ENCODE measurements around the gene CT47A7. TPM values are rescaled to one million over a fixed set of nuclear protein-coding genes. Genes with fewer than 3 reads are reported as not detected.
"Not testable (repeated sequence)": the region's sequence is repeated elsewhere in the genome, so short reads cannot be mapped to it uniquely, and the experiment has no call there.

Gene CT47A7
- not detected in 2 replicates for total RNA-seq (2014; rRNA removed; shearing (Covaris generic))

- DNase-seq (ENCODE audit: low spot score); in situ Hi-C loops (cut with HindIII; ENCODE audit: low sequenced_read_pairs): not testable (repeated sequence)
Observed at GRCh38 chrX:120956500-120956899, at the start of gene CT47A7. TSS of gene CT47A7 (minus strand) at chrX:120956600. CDS start at chrX:120956345, 255 bp downstream.

GRCh38 chrX:121000589-121000988 is 44.2 kb upstream of the CT47A7 start:
- in situ Hi-C loops (cut with HindIII; ENCODE audit: low sequenced_read_pairs), result no loop called here
- DNase-seq (ENCODE audit: low spot score), result no peak

DNA sequence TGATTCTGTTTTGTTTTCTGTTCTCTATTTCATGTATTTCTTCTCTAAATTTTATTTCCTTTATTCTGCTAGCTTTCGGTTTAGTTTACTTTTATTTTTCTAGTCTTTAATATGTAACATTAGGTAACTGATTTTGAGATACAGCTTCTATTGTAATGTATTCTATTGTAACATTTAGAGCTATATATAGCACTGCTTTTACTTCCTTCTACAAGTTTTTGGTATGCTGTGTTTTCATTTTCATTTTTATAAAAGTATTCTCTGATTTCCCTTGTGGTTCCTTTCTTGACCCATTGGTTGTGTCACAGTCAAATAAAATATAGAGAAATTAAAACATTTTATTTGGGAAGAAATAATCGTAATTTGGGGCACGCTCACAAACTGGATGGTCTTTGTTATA is 43.0 kb upstream of the CT47A7 start:
- in situ Hi-C loops (cut with HindIII; ENCODE audit: low sequenced_read_pairs), result no loop called here

GRCh38 chrX:120985660-120986059 is 29.3 kb upstream of the CT47A7 start, which contains the start of gene CT47A1:
TSS of gene CT47A1 (minus strand) at chrX:120985760. CDS start at chrX:120985529, 231 bp downstream.
- in situ Hi-C loops (cut with HindIII; ENCODE audit: low sequenced_read_pairs), result not testable (repeated sequence)

More for the DNA sequence above, 43.0 kb upstream of the CT47A7 start:
- DNase-seq (ENCODE audit: low spot score), result no peak

More at GRCh38 chrX:120985660-120986059, 29.3 kb upstream of the CT47A7 start, which contains the start of gene CT47A1:
- not testable (repeated sequence) for DNase-seq (ENCODE audit: low spot score)

Other genes with a start within 250 kb of the CT47A7 start
- not detected in 2 replicates for gene CT47B1, start 80.7 kb downstream of the CT47A7 start, total RNA-seq (2014; rRNA removed; shearing (Covaris generic))
- gene CT47A11, start 19.4 kb downstream of the CT47A7 start, total RNA-seq (2014; rRNA removed; shearing (Covaris generic)), result not detected in 2 replicates
- gene CT47A10, start 14.6 kb downstream of the CT47A7 start, total RNA-seq (2014; rRNA removed; shearing (Covaris generic)), result not detected in 2 replicates
- gene CT47A9, start 9.7 kb downstream of the CT47A7 start, total RNA-seq (2014; rRNA removed; shearing (Covaris generic)), result not detected in 2 replicates
- gene CT47A8, start 4.9 kb downstream of the CT47A7 start, total RNA-seq (2014; rRNA removed; shearing (Covaris generic)), result not detected in 2 replicates
- not detected in 2 replicates for gene CT47A6, start 4.9 kb upstream of the CT47A7 start, total RNA-seq (2014; rRNA removed; shearing (Covaris generic))
- gene CT47A5, start 9.7 kb upstream of the CT47A7 start, total RNA-seq (2014; rRNA removed; shearing (Covaris generic)), result not detected in 2 replicates
- not detected in 2 replicates for gene CT47A4, start 14.6 kb upstream of the CT47A7 start, total RNA-seq (2014; rRNA removed; shearing (Covaris generic))
- gene CT47A3, start 19.5 kb upstream of the CT47A7 start, total RNA-seq (2014; rRNA removed; shearing (Covaris generic)), result not detected in 2 replicates
- gene CT47A2, start 24.3 kb upstream of the CT47A7 start, total RNA-seq (2014; rRNA removed; shearing (Covaris generic)), result not detected in 2 replicates
- not detected in 2 replicates for gene CT47A1, start 29.2 kb upstream of the CT47A7 start, total RNA-seq (2014; rRNA removed; shearing (Covaris generic))
- 1.4 and 1.7 TPM in 2 replicates for gene GLUD2, start 91.0 kb upstream of the CT47A7 start, total RNA-seq (2014; rRNA removed; shearing (Covaris generic))

Data from G401 (cell line).